Caco-2 (cell line): ENCODE data around the gene STAT1. TPM values are rescaled to one million over a fixed set of nuclear protein-coding genes. Genes with fewer than 3 reads are reported as not detected.
A peak's percentile ranks its signal among the peaks of the same experiment; 100 is the strongest.

Experiments used
- BruUV-seq: library from RNA; stranded (reverse); fragments of 400-500 nt; replicated peaks from 2 replicates; lab custom pipeline; 2021; lab: Mats Ljungman, UMichigan
- CTCF ChIA-PET: fragments of 300-600 bp; sonication (Branson Sonifier 250); formaldehyde crosslinking; loops from one replicate; lab custom pipeline; 2022; ENCODE audit warnings: antibody characterized with exemption; lab: Charles Lee
- POLR2A ChIA-PET: fragments of 300-600 bp; sonication (Branson Sonifier 250); formaldehyde crosslinking; loops from one replicate; lab custom pipeline; 2022; ENCODE audit warnings: antibody characterized with exemption; lab: Charles Lee
- DNase-seq, 2 experiments: peaks; one replicate each; pipeline versions ENCODE4 v3.0.0 to v3.0.0-alpha.2; 2020 to 2022
- H3K27me3 ChIP-seq: replicated peaks from 2 replicates; pipeline ENCODE4 v1.6.0; 2011; ENCODE audit warnings: low read length; ENCODE audit not compliant: control insufficient read depth, insufficient read depth
- H3K36me3 ChIP-seq: 2 replicates; pipeline ENCODE4 v1.5.1; 2011; ENCODE audit warnings: low read length; ENCODE audit not compliant: control insufficient read depth, insufficient read depth
- H3K4me1 ChIP-seq: fragments of 250-450 bp; sonication (Bioruptor Pico); 2 replicates; pipeline ENCODE4 v1.5.1; 2020; ENCODE audit warnings: mild to moderate bottlenecking
- H3K4me3 ChIP-seq: 2 replicates; pipeline ENCODE4 v1.5.1; 2011; ENCODE audit warnings: low read depth, mild to moderate bottlenecking, control low read depth, low read length
- H3K9me3 ChIP-seq: fragments of 250-450 bp; sonication (Bioruptor Pico); 2 replicates; pipeline ENCODE4 v1.5.1; 2020; ENCODE audit warnings: mild to moderate bottlenecking, moderate library complexity
- H3K27ac Mint-ChIP-seq: one replicate; pipeline ENCODE4 v1.8.0; 2022; ENCODE audit warnings: mixed read lengths; ENCODE audit not compliant: unreplicated experiment
- H3K27me3 Mint-ChIP-seq: one replicate; pipeline ENCODE4 v1.8.0; 2022; ENCODE audit warnings: mixed read lengths; ENCODE audit not compliant: insufficient read depth, unreplicated experiment
- H3K36me3 Mint-ChIP-seq: one replicate; pipeline ENCODE4 v1.8.0; 2022; ENCODE audit warnings: mild to moderate bottlenecking, mixed read lengths; ENCODE audit not compliant: insufficient read depth, unreplicated experiment
- H3K4me1 Mint-ChIP-seq: one replicate; pipeline ENCODE4 v1.8.0; 2022; ENCODE audit warnings: low read depth, mixed read lengths; ENCODE audit not compliant: unreplicated experiment
- H3K4me3 Mint-ChIP-seq: one replicate; pipeline ENCODE4 v1.8.0; 2022; ENCODE audit warnings: mild to moderate bottlenecking, moderate library complexity, mixed read lengths; ENCODE audit not compliant: unreplicated experiment
- H3K9me3 Mint-ChIP-seq: one replicate; pipeline ENCODE4 v1.8.0; 2022; ENCODE audit warnings: mixed read lengths; ENCODE audit not compliant: unreplicated experiment
- CTCF ChIP-seq, 2 experiments: fragments of 200-600 bp in 1 of 2; IDR thresholded peaks; 1 replicate in 1 of 2; 2 replicates in 1 of 2; pipeline versions ENCODE4 v1.5.1 to v1.8.0; 2011 to 2022; ENCODE audit warnings: antibody characterized with exemption in 1 of 2, control low read depth in 1 of 2, inconsistent platforms in 1 of 2, low read depth in 1 of 2, low read length in 1 of 2, mild to moderate bottlenecking in 1 of 2, moderate library complexity in 1 of 2; ENCODE audit not compliant: insufficient read depth in 1 of 2, severe bottlenecking in 1 of 2, unreplicated experiment in 1 of 2
- intact Hi-C: fragments of 100-400 bp; cut with micrococcal nuclease; formaldehyde crosslinking; loops from one replicate; pipeline ENCODE4 v1.10.0; 2022; ENCODE audit not compliant: unreplicated experiment
- total RNA-seq: library from RNA; stranded (reverse); gene quantifications from 2 replicates; pipeline ENCODE4 v1.2.3, GENCODE V29; 2022

Gene STAT1
- total RNA-seq, 1 experiment from 2014 or later, result 126 TPM

- DNase-seq, result peak; percentile 56 to 64
- H3K36me3 Mint-ChIP-seq, result no peaks in the 10 kb centered on the region
Observed at GRCh38 chr2:191030521-191031154, 16.7 kb upstream of the STAT1 start.

GRCh38 chr2:191029280-191029950 lies 15.4 kb upstream of the STAT1 start:
- no peak overlapping the region for H3K4me3 Mint-ChIP-seq
- Histone ChIP-seq H3K9me3 (no peaks in the 10 kb centered on the region), H3K4me3 (no peak overlapping the region), H3K4me1 (peaks cover 43% of the 10 kb centered on the region), H3K27me3 (no peaks in the 10 kb centered on the region), H3K36me3 (no peaks in the 10 kb centered on the region)
- peaks cover 42% of the 10 kb centered on the region for H3K4me1 Mint-ChIP-seq
- intact Hi-C loops, result no loop called here
- TF ChIP-seq CTCF (IDR thresholded peaks at IDR 0.05; ENCODE audit: insufficient read depth in 1 of 2, low read depth in 1 of 2, low read length in 1 of 2, severe bottlenecking in 1 of 2, unreplicated experiment in 1 of 2), result no peak
- H3K36me3 Mint-ChIP-seq, result no peaks in the 10 kb centered on the region
- DNase-seq, result no peak
- no peaks in the 10 kb centered on the region for H3K9me3 Mint-ChIP-seq
- H3K27me3 Mint-ChIP-seq, result no peaks in the 10 kb centered on the region
- no TSS peak for BruUV-seq
- ChIA-PET POLR2A (interaction anchor here (0.6 kb wide), 1 partner anchor 443 kb away, joined by 3 read pairs; no protein-coding TSS in a partner anchor), CTCF (interaction anchor here (1.3 kb wide), 1 partner anchor 21 kb away, joined by 3 read pairs; no protein-coding TSS in a partner anchor)
- H3K27ac Mint-ChIP-seq, result no peak overlapping the region

More at GRCh38 chr2:191030521-191031154, 16.7 kb upstream of the STAT1 start:
- Histone ChIP-seq H3K9me3 (no peaks in the 10 kb centered on the region), H3K36me3 (no peaks in the 10 kb centered on the region), H3K4me3 (no peak overlapping the region), H3K4me1 (peaks cover 43% of the 10 kb centered on the region), H3K27me3 (no peaks in the 10 kb centered on the region)
- peaks cover 45% of the 10 kb centered on the region for H3K4me1 Mint-ChIP-seq
- ChIA-PET POLR2A (no interaction called here), CTCF (interaction anchor here (0.8 kb wide), 1 partner anchor 20 kb away, joined by 3 read pairs; no protein-coding TSS in a partner anchor)
- TF ChIP-seq CTCF (IDR thresholded peaks at IDR 0.05; ENCODE audit: insufficient read depth in 1 of 2, low read depth in 1 of 2, low read length in 1 of 2, severe bottlenecking in 1 of 2, unreplicated experiment in 1 of 2), result peak; percentile 63 to 75
- H3K27ac Mint-ChIP-seq, result peak overlapping the region; percentile 34
- no peaks in the 10 kb centered on the region for H3K9me3 Mint-ChIP-seq
- BruUV-seq, result no TSS peak
- no peaks in the 10 kb centered on the region for H3K27me3 Mint-ChIP-seq
- intact Hi-C loops, result loop anchor here (1.0 kb wide), 4 partner anchors 9 to 249 kb away; partner anchors contain the start of gene STAT1
- H3K4me3 Mint-ChIP-seq, result peak overlapping the region; percentile 43

- no peak for TF ChIP-seq CTCF (IDR thresholded peaks at IDR 0.05; ENCODE audit: insufficient read depth in 1 of 2, low read depth in 1 of 2, low read length in 1 of 2, severe bottlenecking in 1 of 2, unreplicated experiment in 1 of 2)
- no peak overlapping the region for H3K4me3 Mint-ChIP-seq
- no peak overlapping the region for H3K27ac Mint-ChIP-seq
- ChIA-PET CTCF (no interaction called here), POLR2A (no interaction called here)
- peaks cover 24% of the 10 kb centered on the region for H3K4me1 Mint-ChIP-seq
- Histone ChIP-seq H3K4me3 (no peak overlapping the region), H3K4me1 (peaks cover 27% of the 10 kb centered on the region), H3K9me3 (no peaks in the 10 kb centered on the region), H3K36me3 (no peaks in the 10 kb centered on the region; the same call in 1 of the 2 replicates), H3K27me3 (no peaks in the 10 kb centered on the region)
- H3K36me3 Mint-ChIP-seq, result no peaks in the 10 kb centered on the region
- no peaks in the 10 kb centered on the region for H3K9me3 Mint-ChIP-seq
- intact Hi-C loops, result no loop called here
- no peaks in the 10 kb centered on the region for H3K27me3 Mint-ChIP-seq
- DNase-seq, result no peak
- BruUV-seq, result no TSS peak
Observed at GRCh38 chr2:191026377-191026776, 12.4 kb upstream of the STAT1 start.
